ENCODE data around the gene FCN1. TPM values are rescaled to one million over a fixed set of nuclear protein-coding genes. Genes with fewer than 3 reads are reported as not detected.

FCN1 gene
- polyA plus RNA-seq, 3 donors, result 2,884 to 7,680 (median 6,268) TPM

DNA sequence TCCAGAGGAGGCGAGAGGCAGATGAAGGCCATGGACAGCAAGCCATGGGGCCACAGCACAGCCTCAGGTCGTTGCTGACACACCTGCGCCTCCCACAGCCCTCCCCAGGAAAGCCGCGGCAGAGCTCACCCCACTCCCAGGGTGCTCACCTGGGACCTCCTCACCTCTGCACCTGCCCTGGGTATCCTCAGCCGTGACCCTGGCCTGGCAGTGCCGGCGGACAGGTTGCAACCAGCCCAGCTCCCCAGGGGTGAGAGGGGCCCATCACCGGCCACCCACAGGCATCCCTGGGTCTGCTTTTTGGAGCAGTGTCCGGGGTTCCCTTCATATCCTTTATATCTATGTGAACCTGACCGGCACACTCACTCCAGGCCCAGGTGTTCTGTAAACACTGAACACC is 30.4 kb upstream of the FCN1 start:
- Mint-ChIP-seq H3K27ac (no peak overlapping the region), H3K27me3 (ENCODE audit: low read depth in 3 of 3) (peaks cover 33 to 48% (median 35%) of the 10 kb centered on the region in 3 donors), H3K36me3 (peaks cover 0 to 4% of the 10 kb centered on the region in 2 donors), H3K4me1 (peaks cover 2% of the 10 kb centered on the region), H3K9me3 (peaks cover 0 to 8% (median 2%) of the 10 kb centered on the region in 7 donors), H3K4me3 (peak overlapping the region in 1 of 2 donors; percentile 10)
- Histone ChIP-seq H3K27ac (ENCODE audit: low read depth in 1 of 2, low read length in 2 of 2) (no peak overlapping the region), H3K36me3 (replicated peaks in 1 of 2; ENCODE audit: control insufficient read depth in 1 of 2, insufficient read depth in 2 of 2, low read length in 2 of 2) (no peaks in the 10 kb centered on the region), H2AFZ (ENCODE audit: insufficient read depth, low read depth, low read length, poor library complexity, severe bottlenecking) (no peak overlapping the region), H4K20me1 (ENCODE audit: insufficient read depth, low read length) (no peaks in the 10 kb centered on the region), H3K27me3 (ENCODE audit: control insufficient read depth in 2 of 2, insufficient read depth in 2 of 2, low read length in 2 of 2) (peaks cover 0 to 22% of the 10 kb centered on the region in 2 donors), H3K9me3 (replicated peaks in 1 of 2; ENCODE audit: control insufficient read depth in 1 of 2, insufficient read depth in 1 of 2, low read length in 2 of 2) (peaks cover 0 to 4% of the 10 kb centered on the region in 2 donors), H3K79me2 (ENCODE audit: insufficient read depth, low read length) (no peaks in the 10 kb centered on the region), H3K4me2 (replicated peaks; ENCODE audit: extremely low read depth, low read length, poor library complexity, severe bottlenecking) (no peak overlapping the region), H3K4me1 (ENCODE audit: control insufficient read depth in 1 of 2, insufficient read depth in 2 of 2, low read length in 2 of 2) (no peaks in the 10 kb centered on the region), H3K4me3 (replicated peaks in 1 of 3; ENCODE audit: low read depth in 2 of 3, low read length in 3 of 3) (no peak overlapping the region), H3K9ac (ENCODE audit: insufficient read depth, low read length, poor library complexity, severe bottlenecking) (no peak overlapping the region)
- intact Hi-C loops (cut with micrococcal nuclease), result no loop called here
- DNase-seq, result no peak
- 92% methylated on average over 10 of the region's 11 CpGs for WGBS (ENCODE audit: insufficient coverage)
- TF ChIP-seq, protein P1, sequence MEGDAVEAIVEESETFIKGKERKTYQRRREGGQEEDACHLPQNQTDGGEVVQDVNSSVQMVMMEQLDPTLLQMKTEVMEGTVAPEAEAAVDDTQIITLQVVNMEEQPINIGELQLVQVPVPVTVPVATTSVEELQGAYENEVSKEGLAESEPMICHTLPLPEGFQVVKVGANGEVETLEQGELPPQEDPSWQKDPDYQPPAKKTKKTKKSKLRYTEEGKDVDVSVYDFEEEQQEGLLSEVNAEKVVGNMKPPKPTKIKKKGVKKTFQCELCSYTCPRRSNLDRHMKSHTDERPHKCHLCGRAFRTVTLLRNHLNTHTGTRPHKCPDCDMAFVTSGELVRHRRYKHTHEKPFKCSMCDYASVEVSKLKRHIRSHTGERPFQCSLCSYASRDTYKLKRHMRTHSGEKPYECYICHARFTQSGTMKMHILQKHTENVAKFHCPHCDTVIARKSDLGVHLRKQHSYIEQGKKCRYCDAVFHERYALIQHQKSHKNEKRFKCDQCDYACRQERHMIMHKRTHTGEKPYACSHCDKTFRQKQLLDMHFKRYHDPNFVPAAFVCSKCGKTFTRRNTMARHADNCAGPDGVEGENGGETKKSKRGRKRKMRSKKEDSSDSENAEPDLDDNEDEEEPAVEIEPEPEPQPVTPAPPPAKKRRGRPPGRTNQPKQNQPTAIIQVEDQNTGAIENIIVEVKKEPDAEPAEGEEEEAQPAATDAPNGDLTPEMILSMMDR (IDR thresholded peaks at IDR 0.05), result no peak

GRCh38 chr9:134947265-134947955 is 29.7 kb upstream of the FCN1 start:
- H3K27ac Mint-ChIP-seq, result no peak overlapping the region
- TF ChIP-seq, protein P1 (IDR thresholded peaks at IDR 0.05), result no peak
- peaks cover 0 to 7% (median 2%) of the 10 kb centered on the region in 7 donors for H3K9me3 Mint-ChIP-seq
- WGBS (ENCODE audit: insufficient coverage), result 92% methylated on average over 17 of the region's 26 CpGs
- no peaks in the 10 kb centered on the region for H4K20me1 ChIP-seq (ENCODE audit: insufficient read depth, low read length)
- H3K36me3 ChIP-seq (replicated peaks in 1 of 2; ENCODE audit: control insufficient read depth in 1 of 2, insufficient read depth in 2 of 2, low read length in 2 of 2), result no peaks in the 10 kb centered on the region
- peaks cover 0 to 2% of the 10 kb centered on the region in 2 donors for H3K4me1 ChIP-seq (ENCODE audit: control insufficient read depth in 1 of 2, insufficient read depth in 2 of 2, low read length in 2 of 2)
- H3K36me3 Mint-ChIP-seq, result peaks cover 0 to 5% of the 10 kb centered on the region in 2 donors
- no peak overlapping the region for H3K4me2 ChIP-seq (replicated peaks; ENCODE audit: extremely low read depth, low read length, poor library complexity, severe bottlenecking)
- no peak overlapping the region for H3K9ac ChIP-seq (ENCODE audit: insufficient read depth, low read length, poor library complexity, severe bottlenecking)
- H3K4me3 Mint-ChIP-seq, result no peak overlapping the region
- no peak overlapping the region for H2AFZ ChIP-seq (ENCODE audit: insufficient read depth, low read depth, low read length, poor library complexity, severe bottlenecking)
- no peak overlapping the region for H3K27ac ChIP-seq (ENCODE audit: low read depth in 1 of 2, low read length in 2 of 2)
- intact Hi-C loops (cut with micrococcal nuclease), result no loop called here
- no peak for DNase-seq
- no peak overlapping the region for H3K4me3 ChIP-seq (replicated peaks in 1 of 3; ENCODE audit: low read depth in 2 of 3, low read length in 3 of 3)
- H3K4me1 Mint-ChIP-seq, result peaks cover 3% of the 10 kb centered on the region
- peaks cover 37 to 49% (median 39%) of the 10 kb centered on the region in 3 donors for H3K27me3 Mint-ChIP-seq (ENCODE audit: low read depth in 3 of 3)
- no peaks in the 10 kb centered on the region for H3K79me2 ChIP-seq (ENCODE audit: insufficient read depth, low read length)
- peaks cover 0 to 24% of the 10 kb centered on the region in 2 donors for H3K27me3 ChIP-seq (ENCODE audit: control insufficient read depth in 2 of 2, insufficient read depth in 2 of 2, low read length in 2 of 2)
- H3K9me3 ChIP-seq (replicated peaks in 1 of 2; ENCODE audit: control insufficient read depth in 1 of 2, insufficient read depth in 1 of 2, low read length in 2 of 2), result peaks cover 0 to 4% of the 10 kb centered on the region in 2 donors

All from CD14-positive monocyte (primary cell).